SU-DHL-6 (cell line): ENCODE measurements around the gene ANO2.

Experiments
- H2AFZ ChIP-seq: fragments of 200-600 bp; sonication (generic); 2 replicates; pipeline ENCODE4 v1.6.1; 2014; ENCODE audit warnings: low read depth, mild to moderate bottlenecking, moderate library complexity, mixed read lengths, antibody characterized with exemption, low read length; ENCODE audit not compliant: severe bottlenecking
- H3F3A ChIP-seq: fragments of 200-600 bp; shearing (Covaris generic); 2 replicates; pipeline ENCODE4 v1.6.0; 2016; ENCODE audit warnings: antibody characterized with exemption, mild to moderate bottlenecking; ENCODE audit not compliant: insufficient read depth
- H3K27ac ChIP-seq: fragments of 200-600 bp; sonication (generic); 2 replicates; pipeline ENCODE4 v1.5.1; 2016; ENCODE audit warnings: low read depth, mild to moderate bottlenecking, low read length, moderate library complexity, mixed read lengths
- H3K27me3 ChIP-seq: fragments of 200-600 bp; sonication (generic), shearing (Covaris generic); 2 replicates; pipeline ENCODE4 v1.6.0; 2014; ENCODE audit warnings: mild to moderate bottlenecking, low read length
- H3K36me3 ChIP-seq: fragments of 200-600 bp; sonication (generic); 2 replicates; pipeline ENCODE4 v1.6.1; 2014; ENCODE audit warnings: mild to moderate bottlenecking, low read length, mixed read lengths
- H3K4me2 ChIP-seq: fragments of 300-600, 200-600 bp; shearing (Covaris generic), sonication (generic); 2 replicates; pipeline ENCODE4 v1.6.0; 2014; ENCODE audit warnings: low read length, low read depth, mild to moderate bottlenecking; ENCODE audit not compliant: poor library complexity, severe bottlenecking
- H3K4me3 ChIP-seq: fragments of 200-600 bp; sonication (generic); 2 replicates; pipeline ENCODE4 v1.5.1; 2014; ENCODE audit warnings: antibody characterized with exemption, low read length, mild to moderate bottlenecking, mixed read lengths; ENCODE audit not compliant: insufficient read depth, poor library complexity, severe bottlenecking
- H3K79me2 ChIP-seq: fragments of 200-600 bp; sonication (generic); 2 replicates; pipeline ENCODE4 v1.6.1; 2014; ENCODE audit warnings: mild to moderate bottlenecking, low read length, moderate library complexity; ENCODE audit not compliant: insufficient read depth
- H3K9ac ChIP-seq: fragments of 200-600 bp; sonication (generic); 2 replicates; pipeline ENCODE4 v1.7.0; 2014; ENCODE audit warnings: mild to moderate bottlenecking, low read length
- H3K9me2 ChIP-seq: fragments of 200-600 bp; sonication (generic); replicated peaks from 2 replicates; pipeline ENCODE4 v1.6.1; 2014; ENCODE audit warnings: low read length; ENCODE audit not compliant: insufficient read depth
- H3K9me3 ChIP-seq: fragments of 200-600 bp; sonication (generic); 2 replicates; pipeline ENCODE4 v1.6.1; 2014; ENCODE audit warnings: low read length, mixed read lengths; ENCODE audit not compliant: insufficient read depth
- H4K20me1 ChIP-seq: fragments of 200-600 bp; sonication (generic); 2 replicates; pipeline ENCODE4 v1.6.1; 2014; ENCODE audit warnings: low read depth, mild to moderate bottlenecking, antibody characterized with exemption, low read length, moderate library complexity, mixed read lengths
- EZH2phosphoT487 ChIP-seq: fragments of 200-600 bp; sonication (generic), shearing (Covaris generic); conservative IDR thresholded peaks from 2 replicates; pipeline ENCODE4 v1.6.1; 2018; ENCODE audit warnings: mild to moderate bottlenecking, antibody characterized with exemption, low read length, moderate library complexity, mixed read lengths
- TF ChIP-seq, protein P1 (sequence below): fragments of 200-600 bp; sonication (generic); IDR thresholded peaks from one replicate; pipeline ENCODE4 v1.5.1; 2017; ENCODE audit warnings: antibody characterized with exemption, mild to moderate bottlenecking, low read length, moderate library complexity; ENCODE audit not compliant: insufficient read depth, poor library complexity, severe bottlenecking

Gene ANO2

DNA sequence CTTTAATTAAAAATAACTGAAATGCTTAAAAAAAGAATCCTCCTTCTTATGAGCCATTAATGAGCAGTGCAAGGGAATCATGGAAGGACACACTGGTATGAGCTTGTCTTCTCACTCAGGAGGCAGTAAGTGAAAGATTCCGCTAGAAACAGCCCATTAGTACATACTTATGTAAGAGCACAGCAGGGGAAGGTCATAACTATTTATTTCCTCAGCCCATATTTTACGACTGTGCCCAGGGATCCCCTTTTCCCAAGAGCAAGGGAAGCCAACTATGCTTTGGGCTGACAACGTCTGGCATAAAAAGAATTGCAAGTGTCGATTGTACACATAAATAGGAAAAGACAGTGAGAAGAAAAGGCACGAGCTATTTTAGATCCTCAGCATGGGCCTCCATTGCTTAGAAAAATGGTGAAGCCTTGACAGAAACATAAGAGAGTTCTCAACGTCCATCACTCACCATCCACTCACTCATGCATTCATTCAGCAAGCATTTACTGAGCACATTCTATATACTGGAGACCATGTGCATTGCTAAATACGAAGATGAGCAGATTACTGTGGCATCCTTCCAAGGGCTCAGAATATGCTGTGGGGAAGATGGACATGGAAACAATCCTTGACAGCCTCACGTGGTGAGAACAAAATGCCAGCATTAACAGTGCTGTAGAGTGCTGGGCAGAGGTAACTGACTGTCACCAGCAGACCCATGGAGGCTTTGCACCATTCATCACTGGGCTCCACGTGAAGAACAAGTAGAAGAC, 360.5 kb downstream of the ANO2 start:
- Histone ChIP-seq H3K27me3 (no peaks in the 10 kb centered on the region), H3K36me3 (no peaks in the 10 kb centered on the region), H3K79me2 (no peaks in the 10 kb centered on the region), H4K20me1 (no peaks in the 10 kb centered on the region), H3F3A (no peaks in the 10 kb centered on the region), H3K9me3 (no peaks in the 10 kb centered on the region), H3K27ac (no peak overlapping the region), H2AFZ (no peak overlapping the region), H3K4me2 (no peak overlapping the region), H3K4me3 (no peak overlapping the region), H3K9me2 (no peaks in the 10 kb centered on the region), H3K9ac (no peak overlapping the region)
- no peak for TF ChIP-seq EZH2phosphoT487
- TF ChIP-seq, protein P1, sequence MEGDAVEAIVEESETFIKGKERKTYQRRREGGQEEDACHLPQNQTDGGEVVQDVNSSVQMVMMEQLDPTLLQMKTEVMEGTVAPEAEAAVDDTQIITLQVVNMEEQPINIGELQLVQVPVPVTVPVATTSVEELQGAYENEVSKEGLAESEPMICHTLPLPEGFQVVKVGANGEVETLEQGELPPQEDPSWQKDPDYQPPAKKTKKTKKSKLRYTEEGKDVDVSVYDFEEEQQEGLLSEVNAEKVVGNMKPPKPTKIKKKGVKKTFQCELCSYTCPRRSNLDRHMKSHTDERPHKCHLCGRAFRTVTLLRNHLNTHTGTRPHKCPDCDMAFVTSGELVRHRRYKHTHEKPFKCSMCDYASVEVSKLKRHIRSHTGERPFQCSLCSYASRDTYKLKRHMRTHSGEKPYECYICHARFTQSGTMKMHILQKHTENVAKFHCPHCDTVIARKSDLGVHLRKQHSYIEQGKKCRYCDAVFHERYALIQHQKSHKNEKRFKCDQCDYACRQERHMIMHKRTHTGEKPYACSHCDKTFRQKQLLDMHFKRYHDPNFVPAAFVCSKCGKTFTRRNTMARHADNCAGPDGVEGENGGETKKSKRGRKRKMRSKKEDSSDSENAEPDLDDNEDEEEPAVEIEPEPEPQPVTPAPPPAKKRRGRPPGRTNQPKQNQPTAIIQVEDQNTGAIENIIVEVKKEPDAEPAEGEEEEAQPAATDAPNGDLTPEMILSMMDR, result no peak

DNA sequence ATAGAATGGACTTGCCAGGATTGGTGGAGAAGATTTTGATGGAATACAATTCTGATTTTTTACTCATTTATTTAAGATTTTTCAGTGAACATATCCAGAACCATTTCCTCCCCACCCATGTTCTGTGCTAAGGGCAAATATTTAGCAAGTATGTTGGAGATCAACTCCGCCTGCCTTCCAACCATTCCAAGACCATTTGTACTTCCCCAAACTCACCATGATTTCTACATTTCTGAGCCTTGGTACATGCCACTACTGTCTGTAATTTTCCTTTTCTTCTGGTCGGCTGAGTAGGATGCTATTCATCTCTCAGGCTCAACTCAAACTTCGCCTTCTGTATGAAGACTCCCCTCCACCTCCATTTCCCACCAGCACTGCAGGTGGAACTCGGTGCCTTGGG, 362.5 kb downstream of the ANO2 start:
- H2AFZ ChIP-seq, result no peak overlapping the region
- no peaks in the 10 kb centered on the region for H3K9me3 ChIP-seq

DNA sequence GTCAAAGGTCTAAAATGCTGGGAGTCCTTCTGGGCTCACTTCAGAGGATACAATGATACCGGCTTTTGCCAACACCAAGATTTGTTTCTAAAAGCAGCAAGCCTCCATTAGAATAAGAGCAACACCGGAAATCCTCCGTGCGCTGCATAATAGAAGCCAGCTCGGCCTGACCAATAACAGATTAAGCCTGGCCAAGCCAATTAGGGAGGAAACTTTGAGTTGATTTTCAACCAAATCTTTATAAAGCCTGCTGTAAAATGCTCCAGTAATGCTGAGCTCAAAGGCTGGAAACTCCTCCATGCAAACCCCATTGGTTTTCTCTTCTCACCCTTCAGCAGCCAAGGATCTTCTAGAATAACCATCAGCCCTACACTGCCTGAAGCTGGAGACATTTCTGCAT, 363.0 kb downstream of the ANO2 start:
- no peak for TF ChIP-seq EZH2phosphoT487
- TF ChIP-seq, protein P1, result no peak
- H3K27me3 ChIP-seq, result no peaks in the 10 kb centered on the region
- H3K79me2 ChIP-seq, result no peaks in the 10 kb centered on the region
- no peak overlapping the region for H3K4me3 ChIP-seq
- H3F3A ChIP-seq, result no peaks in the 10 kb centered on the region
- H3K9me2 ChIP-seq, result no peaks in the 10 kb centered on the region
- H4K20me1 ChIP-seq, result no peaks in the 10 kb centered on the region
- H3K27ac ChIP-seq, result no peak overlapping the region
- H2AFZ ChIP-seq, result no peak overlapping the region
- no peaks in the 10 kb centered on the region for H3K36me3 ChIP-seq
- no peaks in the 10 kb centered on the region for H3K9me3 ChIP-seq
- no peak overlapping the region for H3K4me2 ChIP-seq
- no peak overlapping the region for H3K9ac ChIP-seq

More for the DNA sequence above, 362.5 kb downstream of the ANO2 start:
- Histone ChIP-seq H3K4me2 (no peak overlapping the region), H3K36me3 (no peaks in the 10 kb centered on the region), H3K79me2 (no peaks in the 10 kb centered on the region), H3K4me3 (no peak overlapping the region), H3K9ac (no peak overlapping the region), H3K27ac (no peak overlapping the region), H4K20me1 (no peaks in the 10 kb centered on the region), H3K27me3 (no peaks in the 10 kb centered on the region), H3F3A (no peaks in the 10 kb centered on the region), H3K9me2 (no peaks in the 10 kb centered on the region)
- no peak for TF ChIP-seq EZH2phosphoT487

DNA sequence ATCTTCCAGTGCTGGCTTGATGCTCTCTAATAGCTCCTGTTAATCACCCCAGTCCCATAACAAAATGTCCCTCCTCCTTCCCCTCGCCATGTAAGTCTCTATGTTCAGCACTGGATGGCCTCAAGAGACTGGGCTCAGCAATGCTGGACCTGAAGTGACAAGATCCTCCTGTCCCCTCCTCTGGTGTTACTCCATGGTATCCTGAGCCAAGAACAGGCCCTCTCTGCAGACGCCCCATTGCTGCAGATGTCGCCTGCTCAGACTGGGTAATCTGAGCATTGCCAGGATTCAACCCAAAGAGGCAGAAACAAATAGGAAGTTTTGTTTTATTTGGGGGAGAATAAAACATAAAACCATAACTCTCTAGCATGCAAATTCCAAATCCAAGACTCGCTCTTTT, 363.4 kb downstream of the ANO2 start:
- no peak for TF ChIP-seq EZH2phosphoT487
- TF ChIP-seq, protein P1, result no peak
- no peaks in the 10 kb centered on the region for H3F3A ChIP-seq
- no peaks in the 10 kb centered on the region for H3K36me3 ChIP-seq
- no peak overlapping the region for H3K27ac ChIP-seq
- no peaks in the 10 kb centered on the region for H3K9me3 ChIP-seq
- H3K4me3 ChIP-seq, result no peak overlapping the region
- H3K9me2 ChIP-seq, result no peaks in the 10 kb centered on the region
- no peak overlapping the region for H2AFZ ChIP-seq
- no peaks in the 10 kb centered on the region for H4K20me1 ChIP-seq
- H3K4me2 ChIP-seq, result no peak overlapping the region
- H3K9ac ChIP-seq, result no peak overlapping the region
- no peaks in the 10 kb centered on the region for H3K27me3 ChIP-seq
- H3K79me2 ChIP-seq, result no peaks in the 10 kb centered on the region
